ENCODE measurements around the gene TCF15.

GRCh38 chr20:621125-621756, 11.1 kb upstream of the TCF15 start:
- no peak for TF ChIP-seq CTCF (IDR thresholded peaks at IDR 0.05; ENCODE audit: low read length)
- TF ChIP-seq EZH2 (IDR thresholded peaks at IDR 0.05; ENCODE audit: borderline replicate concordance, low read length) = no peak

All from OCI-LY1 (cell line).